ENCODE measurements around the gene GRK7.

- TF ChIP-seq TAF1 (IDR thresholded peaks at IDR 0.05; ENCODE audit: low read depth, low read length) (no peak), POLR2A (IDR thresholded peaks at IDR 0.05; ENCODE audit: low read depth, low read length) (no peak), POLR2AphosphoS5 (IDR thresholded peaks at IDR 0.05; ENCODE audit: low read depth, low read length) (no peak)
Measured at GRCh38 chr3:141795276-141795675, 32.1 kb downstream of the GRK7 start.
